DMS53 (cell line): Measurements from ENCODE around the gene S100PBP.
A peak's percentile ranks its signal among the peaks of the same experiment; 100 is the strongest.

Source experiments
- DNase-seq: peaks from one replicate; lab custom pipeline; 2025; lab: John Stamatoyannopoulos, UW

Gene S100PBP

DNA sequence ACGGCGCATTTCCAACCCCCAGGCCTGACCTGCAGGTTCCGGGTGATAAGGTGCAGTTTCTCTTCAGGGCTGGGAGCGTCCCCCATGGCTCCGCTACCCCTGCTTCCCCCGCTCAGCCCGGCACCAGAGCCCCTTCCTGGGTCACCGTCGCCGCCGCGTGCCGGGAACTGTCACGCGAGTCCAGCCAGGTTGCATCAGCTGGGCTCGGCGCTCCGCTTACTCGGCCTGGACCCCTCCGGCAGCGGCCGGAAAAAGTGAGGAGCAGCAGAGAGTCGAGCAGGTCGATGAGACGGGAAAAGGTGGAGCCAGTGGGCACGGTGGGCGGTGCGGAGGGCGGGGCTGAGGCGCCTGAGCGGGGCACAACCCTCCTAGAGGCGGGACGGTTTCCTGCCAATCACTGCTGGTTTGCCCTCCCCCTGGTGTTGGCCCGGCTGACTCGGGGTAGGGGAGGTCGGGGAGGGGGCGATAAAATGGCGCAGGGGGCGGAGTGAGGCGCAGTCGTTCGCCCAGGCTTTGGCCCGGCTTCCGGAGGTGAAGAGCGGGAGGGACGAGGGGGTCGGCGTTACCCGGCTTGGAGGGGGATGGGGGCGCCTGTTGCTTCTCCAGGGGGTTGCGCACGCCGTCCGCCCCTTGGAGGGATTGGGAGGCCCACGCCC lies at the start of gene S100PBP, which contains the start of gene YARS1:
Gene S100PBP, plus strand, starts transcription at position 495 of the 656 bp plus-strand sequence. CDS start 8,447 bp downstream, outside the sequence.
Gene YARS1, minus strand, starts transcription at position 200 of the 656 bp plus-strand sequence. Its CDS starts 114 bp downstream, at position 86.
- peak; percentile 99 for DNase-seq

DNA sequence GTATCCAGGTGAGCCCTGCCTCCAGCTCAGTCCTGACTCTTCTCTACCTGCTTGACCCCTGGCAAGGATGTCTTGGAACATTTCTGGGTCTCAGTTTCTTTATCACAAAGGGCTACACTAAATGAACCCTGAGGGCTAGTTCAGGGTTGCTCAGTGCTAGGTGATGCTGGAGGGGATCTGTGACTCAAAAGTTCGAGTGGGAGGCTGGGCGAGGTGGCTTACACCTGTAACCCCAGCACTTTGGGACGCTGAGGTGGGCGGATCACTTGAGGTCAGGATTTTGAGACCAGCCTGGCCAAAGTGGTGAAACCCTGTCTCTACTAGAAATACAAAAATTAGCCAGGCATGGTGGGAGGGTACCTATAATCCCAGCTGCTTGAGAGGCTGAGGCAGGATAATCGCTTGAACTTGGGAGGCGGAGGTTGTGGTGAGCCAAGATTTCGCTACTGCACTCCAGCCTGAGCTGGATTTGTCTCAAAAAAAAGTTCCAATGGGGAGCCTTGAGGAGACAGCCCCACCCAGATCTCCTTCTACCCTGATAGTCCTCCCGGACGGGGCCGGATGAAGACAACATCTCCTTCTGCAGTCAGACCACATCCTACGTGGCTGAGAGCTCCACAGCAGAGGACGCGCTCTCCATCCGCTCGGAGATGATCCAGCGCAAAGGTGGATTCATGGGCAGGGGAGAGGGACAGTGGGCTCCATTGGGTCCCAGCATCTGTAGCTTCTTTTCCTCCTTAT lies 49.2 kb upstream of the S100PBP start:
- DNase-seq, result no peak

DNA sequence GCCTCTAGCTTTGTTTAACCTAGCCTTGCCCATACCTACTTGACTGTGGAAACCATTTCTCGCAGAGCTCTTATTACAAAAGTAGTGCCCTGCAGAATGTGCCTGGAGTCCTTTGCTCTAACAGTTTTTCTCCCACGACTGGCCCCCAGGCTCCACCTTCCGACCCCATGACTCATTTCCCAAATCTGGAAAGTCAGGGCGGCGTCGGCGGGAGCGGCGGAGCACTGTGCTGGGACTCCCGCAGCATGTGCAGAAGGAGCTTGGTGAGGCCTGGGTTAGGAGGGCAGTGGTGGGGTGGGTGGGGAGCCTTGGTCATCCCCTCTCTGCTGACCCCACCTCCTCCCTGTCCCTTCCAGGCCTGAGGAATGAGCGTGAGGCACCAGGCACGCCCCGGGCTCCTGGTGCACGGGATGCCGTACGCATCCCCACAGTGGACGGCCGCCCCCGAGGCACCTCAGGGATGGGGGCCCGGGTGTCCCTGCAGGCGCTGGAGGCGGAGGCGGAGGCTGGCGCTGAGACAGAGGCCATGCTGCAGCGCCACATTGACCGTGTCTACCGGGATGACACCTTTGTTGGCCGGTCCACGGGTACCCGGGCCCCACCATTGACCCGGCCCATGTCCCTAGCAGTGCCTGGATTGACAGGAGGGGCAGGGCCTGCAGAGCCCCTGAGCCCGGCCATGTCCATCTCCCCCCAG lies 47.8 kb upstream of the S100PBP start:
- no peak for DNase-seq

DNA sequence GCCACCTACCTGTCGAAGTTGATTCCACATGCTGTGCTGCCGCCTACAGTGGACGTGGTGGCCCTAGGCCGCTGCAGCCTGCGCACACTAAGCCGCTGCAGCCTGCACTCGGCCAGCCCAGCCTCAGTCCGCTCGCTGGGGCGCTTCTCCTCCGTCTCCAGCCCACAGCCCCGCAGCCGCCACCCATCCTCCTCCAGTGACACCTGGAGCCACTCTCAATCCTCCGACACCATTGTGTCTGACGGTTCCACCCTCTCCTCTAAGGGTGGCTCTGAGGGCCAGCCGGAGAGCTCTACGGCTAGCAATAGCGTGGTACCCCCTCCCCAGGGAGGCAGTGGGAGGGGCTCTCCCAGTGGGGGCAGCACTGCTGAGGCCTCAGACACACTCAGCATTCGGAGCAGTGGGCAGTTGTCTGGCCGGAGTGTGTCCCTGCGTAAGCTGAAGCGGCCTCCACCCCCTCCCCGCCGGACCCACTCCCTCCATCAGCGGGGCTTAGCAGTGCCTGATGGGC lies 47.2 kb upstream of the S100PBP start:
- no peak for DNase-seq

DNA sequence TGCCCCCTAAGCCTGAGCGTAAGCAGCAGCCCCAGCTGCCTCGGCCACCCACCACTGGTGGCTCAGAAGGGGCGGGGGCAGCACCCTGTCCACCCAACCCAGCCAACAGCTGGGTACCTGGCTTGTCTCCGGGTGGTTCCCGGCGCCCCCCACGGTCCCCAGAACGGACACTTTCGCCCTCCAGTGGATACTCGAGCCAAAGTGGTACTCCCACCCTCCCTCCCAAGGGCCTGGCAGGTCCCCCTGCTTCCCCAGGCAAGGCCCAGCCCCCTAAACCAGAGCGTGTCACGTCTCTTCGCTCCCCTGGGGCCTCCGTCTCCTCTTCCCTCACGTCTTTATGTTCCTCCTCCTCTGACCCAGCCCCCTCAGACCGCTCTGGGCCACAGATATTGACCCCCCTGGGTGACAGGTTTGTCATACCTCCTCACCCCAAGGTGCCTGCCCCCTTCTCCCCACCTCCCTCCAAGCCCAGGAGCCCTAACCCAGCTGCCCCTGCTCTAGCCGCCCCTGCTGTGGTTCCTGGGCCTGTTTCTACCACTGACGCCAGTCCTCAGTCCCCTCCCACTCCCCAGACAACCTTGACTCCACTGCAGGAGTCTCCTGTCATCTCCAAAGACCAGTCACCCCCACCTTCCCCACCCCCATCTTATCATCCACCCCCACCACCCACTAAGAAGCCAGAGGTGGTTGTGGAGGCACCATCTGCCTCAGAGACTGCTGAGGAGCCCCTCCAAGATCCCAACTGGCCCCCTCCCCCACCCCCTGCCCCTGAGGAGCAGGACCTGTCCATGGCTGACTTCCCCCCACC lies 46.5 kb upstream of the S100PBP start:
- no peak for DNase-seq

DNA sequence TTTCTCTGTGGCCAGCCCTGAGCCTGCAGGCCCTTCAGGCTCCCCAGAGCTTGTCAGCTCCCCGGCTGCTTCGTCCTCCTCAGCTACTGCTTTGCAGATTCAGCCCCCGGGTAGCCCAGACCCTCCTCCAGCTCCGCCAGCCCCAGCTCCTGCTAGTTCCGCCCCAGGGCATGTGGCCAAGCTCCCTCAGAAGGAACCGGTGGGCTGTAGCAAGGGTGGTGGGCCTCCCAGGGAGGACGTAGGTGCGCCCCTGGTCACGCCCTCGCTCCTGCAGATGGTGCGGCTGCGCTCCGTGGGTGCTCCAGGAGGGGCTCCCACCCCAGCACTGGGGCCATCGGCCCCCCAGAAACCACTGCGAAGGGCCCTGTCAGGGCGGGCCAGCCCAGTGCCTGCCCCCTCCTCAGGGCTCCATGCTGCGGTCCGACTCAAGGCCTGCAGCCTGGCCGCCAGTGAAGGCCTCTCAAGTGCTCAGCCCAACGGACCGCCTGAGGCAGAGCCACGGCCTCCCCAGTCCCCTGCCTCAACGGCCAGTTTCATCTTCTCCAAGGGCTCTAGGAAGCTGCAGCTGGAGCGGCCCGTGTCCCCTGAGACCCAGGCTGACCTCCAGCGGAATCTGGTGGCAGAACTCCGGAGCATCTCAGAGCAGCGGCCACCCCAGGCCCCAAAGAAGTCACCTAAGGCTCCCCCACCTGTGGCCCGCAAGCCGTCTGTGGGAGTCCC lies 45.7 kb upstream of the S100PBP start:
- no peak for DNase-seq

DNA sequence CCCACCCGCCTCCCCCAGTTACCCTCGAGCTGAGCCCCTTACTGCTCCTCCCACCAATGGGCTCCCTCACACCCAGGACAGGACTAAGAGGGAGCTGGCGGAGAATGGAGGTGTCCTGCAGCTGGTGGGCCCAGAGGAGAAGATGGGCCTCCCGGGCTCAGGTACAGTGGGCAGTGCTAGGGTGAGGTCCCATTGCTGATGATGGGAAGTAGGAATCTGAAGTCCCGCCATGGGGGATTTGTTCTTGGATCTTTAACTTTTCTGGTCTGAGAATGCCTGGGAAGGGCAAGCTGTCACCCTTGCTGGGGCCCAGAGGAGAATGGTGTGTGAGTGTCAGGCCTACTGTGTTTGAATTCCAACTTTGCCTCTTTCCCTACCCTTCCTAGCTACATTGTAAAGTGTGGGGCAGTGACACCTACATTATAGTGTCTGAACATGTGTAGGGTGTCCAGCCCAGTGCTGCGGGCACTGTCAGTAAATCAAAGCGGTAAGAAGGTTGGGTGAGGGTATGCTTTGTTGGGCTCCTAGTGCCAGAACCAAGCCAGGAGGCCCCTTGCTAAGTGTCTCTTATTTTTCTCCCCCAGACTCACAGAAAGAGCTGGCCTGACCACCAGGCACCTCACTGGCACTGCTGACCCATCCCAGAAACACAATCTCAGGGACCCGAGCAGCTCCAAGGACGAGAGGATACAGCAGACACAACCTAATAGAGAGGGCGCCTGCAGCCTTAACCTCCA lies 45.0 kb upstream of the S100PBP start:
- no peak for DNase-seq

DNA sequence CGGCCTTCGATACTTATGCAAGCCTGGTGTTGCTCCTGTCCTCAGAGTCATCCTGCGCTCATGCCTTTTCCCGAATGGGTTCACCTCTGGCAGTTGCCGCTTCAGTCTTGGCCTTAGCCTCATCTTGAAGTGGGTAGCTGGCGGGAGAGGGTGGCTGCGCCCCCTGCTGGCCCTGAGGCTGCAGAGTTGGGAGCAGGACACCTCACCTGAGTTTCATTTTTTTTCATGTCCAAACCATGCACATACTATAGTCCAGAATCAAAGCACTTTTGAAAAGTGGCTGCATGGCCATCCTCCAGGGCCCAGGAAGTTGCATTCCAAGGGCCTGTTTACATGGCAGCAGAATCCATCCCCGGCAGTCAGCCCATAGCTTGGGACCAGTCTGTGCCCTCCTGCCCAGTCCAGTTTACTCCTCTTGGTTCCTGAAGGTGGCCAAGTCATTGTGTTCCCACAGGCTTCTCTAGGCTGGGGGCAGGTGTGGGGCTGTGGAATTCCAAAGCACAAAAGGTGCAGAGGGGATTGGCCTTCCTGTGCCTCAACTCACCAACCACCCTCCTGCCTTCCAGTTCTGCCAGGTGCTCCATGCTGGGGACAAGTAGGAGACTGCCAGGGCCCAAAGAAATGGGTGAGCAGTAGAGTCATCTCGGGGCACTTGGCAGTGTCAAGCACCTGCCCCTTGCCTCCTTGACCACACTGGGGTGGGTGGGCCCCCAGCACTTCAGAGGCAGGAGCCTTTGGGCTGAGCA lies 44.3 kb upstream of the S100PBP start:
- peak; percentile 92 for DNase-seq

DNA sequence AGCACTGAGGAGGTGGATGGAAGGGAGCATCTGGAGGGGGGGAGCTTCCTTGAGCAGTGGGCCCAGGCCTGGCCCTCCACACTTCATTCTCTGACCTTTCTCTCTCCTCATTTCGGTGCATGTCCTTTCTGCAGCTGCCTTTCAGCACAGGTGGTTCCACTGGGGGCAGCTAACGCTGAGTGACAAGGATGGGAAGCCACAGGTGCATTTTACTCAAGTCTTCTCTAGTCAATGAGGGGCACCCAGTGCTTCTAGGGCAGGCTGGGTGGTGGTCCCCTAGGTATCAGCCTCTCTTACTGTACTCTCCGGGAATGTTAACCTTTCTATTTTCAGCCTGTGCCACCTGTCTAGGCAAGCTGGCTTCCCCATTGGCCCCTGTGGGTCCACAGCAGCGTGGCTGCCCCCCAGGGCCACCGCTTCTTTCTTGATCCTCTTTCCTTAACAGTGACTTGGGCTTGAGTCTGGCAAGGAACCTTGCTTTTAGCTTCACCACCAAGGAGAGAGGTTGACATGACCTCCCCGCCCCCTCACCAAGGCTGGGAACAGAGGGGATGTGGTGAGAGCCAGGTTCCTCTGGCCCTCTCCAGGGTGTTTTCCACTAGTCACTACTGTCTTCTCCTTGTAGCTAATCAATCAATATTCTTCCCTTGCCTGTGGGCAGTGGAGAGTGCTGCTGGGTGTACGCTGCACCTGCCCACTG lies 43.5 kb upstream of the S100PBP start:
- DNase-seq, result no peak

DNA sequence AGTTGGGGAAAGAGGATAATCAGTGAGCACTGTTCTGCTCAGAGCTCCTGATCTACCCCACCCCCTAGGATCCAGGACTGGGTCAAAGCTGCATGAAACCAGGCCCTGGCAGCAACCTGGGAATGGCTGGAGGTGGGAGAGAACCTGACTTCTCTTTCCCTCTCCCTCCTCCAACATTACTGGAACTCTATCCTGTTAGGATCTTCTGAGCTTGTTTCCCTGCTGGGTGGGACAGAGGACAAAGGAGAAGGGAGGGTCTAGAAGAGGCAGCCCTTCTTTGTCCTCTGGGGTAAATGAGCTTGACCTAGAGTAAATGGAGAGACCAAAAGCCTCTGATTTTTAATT lies 43.0 kb upstream of the S100PBP start:
- DNase-seq, result no peak

DNA sequence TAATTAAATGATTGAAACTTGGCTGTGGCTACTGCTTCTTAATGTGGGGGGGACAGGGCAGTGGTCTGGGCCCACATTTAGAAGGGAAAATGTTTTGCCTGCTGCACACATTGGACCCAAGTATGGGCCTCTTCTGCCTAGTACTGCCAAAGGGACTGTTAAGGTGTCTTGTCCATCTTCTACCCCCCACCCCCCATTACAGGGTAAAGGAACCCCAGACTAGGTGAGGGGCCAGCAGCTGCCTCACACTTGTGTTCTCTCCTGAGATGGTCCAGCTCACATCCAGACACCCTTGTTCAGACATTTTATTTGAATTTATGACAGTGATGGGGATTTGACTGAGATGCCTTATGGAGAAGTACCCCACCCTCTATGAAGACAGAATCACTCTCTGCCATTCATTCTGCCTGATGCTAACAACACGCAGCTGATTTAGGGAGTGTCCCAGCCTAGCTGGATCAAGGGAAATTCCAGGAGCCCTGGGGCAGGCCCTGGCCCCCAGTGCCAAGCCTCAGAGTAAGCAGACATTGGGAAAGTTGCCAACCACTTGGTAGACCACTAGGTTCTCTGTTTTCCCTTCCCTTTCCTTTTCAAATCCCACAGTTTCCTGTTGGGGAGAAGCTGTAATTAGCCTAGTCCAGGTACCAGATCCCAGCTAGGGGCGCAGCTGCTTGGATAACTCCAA lies 42.4 kb upstream of the S100PBP start:
- DNase-seq, result no peak

DNA sequence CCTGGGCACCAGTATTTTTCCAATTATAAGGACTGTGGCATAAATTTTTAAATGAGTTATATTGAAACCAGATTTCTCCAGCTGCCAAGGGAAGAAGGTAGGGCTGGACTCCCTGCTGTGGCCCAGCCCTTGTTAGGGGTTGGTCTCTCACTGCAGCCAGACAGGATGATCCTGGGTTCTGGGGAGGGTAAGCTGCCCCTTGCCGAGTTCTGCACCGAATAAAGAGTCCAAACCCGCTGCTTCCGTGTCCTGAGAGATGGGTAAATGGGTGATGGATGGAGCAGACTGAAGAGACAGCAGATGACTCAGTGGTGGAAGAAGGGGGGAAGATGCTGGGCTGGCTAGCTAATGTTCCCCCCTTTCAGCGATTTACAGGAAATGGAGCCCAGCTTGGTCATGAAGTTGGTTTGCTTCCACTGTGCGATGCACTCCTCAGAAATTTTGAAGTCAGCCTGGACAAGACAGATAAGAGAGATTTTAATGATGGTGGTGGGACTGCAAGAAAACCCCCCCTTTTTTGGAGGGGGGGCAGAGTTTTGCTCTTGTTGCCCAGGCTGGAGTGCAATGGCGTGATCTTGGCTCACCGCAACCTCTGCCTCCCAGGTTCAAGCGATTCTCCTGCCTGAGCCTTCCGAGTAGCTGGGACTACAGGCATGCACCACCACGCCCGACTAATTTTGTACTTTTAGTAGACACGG lies 41.7 kb upstream of the S100PBP start:
- DNase-seq, result no peak

DNA sequence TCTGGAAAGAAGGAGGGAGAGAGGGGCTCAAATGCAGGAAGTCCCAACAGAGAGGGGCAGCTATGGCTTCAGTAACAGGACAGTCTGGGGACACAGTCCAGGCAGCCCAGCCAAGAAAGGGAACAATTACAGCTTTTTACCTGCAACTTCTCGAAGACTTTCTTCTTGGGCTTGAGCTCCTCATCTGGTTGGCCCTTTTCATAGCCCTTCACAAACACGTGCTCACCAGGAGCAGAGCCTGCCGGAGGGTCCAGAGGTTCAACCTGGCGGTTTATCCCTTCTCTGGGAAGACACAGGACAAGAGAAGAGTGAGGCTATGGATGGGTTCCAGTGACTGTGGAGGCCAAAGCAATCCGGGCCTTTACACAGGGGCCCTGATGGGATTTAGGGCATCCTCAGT lies 38.2 kb upstream of the S100PBP start:
- no peak for DNase-seq

DNA sequence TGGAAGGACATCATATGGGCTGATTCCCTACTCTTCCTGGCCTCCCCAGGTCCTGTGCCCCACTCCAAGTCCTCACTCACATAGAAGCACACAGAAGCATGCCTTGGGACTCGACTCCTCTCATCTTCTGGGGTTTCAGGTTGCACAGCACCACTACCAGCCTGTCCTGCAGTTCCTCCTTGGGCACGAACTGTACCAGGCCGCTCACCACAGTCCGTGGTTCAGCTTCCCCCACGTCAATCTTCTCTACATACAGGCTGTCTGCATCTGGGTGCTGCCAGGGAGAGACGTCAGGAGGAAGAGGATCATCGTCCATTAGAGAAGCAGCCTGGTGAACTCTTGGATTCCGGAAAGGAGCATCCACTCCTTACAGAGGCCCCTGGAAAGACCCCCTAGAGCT lies 37.4 kb upstream of the S100PBP start:
- no peak for DNase-seq

DNA sequence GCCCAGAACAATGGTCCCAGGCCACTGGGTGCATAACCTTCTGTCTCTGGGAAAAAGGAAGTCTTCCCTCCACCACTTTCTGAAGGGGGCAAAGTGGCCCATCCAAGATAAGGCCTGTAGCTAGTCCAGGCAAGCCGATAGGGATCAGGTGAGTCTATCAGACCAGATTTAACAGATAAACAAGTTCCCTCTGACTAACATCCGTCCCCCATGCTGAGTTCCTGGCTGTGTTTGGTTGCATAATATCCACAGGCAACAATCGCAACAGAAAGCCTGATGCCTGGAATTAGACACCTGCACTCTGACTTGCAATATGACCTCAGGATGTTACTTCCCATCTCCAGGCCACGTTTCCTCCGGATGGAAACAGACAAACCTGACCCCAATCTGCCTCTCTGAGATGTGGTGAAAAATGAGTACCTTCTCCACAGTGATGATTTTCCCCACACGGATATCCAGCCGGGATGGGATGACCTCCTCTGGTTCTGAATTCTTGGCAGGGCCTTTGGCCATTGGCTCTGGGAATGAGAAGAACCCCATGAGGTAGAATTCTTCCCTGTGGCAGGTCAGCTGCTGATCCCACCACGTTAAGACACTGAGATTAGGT lies 36.7 kb upstream of the S100PBP start:
- DNase-seq, result no peak

DNA sequence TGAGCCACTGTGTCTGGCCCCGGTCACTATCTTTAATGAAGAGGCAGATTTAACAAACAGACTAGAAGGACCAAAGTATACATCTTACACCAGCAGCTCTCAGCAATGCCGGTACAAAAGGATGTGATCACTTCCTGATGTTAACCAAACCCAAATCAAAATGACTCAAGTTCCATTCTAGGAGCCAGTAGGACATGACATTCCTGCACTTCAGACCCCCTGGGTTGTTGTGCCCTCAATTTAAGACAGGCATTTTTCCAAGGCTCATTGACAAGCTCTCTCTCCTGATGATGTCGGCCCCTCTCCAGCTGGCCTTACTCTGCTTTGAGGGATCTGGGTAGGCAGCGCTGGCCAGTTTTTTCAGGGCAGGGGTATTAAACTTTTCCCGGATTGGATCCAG lies 35.4 kb upstream of the S100PBP start:
- DNase-seq, result no peak

DNA sequence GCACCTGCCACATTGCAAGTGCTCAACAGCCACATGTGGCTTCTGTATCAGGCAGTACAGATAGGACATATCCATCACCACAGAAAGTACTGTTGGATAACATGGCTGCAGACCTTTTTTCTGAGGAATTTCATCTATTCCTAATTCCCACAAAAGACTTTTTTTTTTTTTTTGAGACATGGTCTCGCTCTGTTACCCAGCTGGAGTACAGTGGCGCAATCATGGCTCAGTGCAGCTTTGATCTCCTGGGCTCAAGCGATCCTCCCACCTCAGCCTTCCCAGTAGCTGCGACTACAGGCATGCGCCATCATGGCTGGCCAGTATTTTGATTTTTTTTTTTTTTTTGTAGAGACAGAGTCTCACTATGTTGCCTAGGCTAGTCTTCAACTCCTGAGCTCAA lies 33.6 kb upstream of the S100PBP start:
- no peak for DNase-seq

DNA sequence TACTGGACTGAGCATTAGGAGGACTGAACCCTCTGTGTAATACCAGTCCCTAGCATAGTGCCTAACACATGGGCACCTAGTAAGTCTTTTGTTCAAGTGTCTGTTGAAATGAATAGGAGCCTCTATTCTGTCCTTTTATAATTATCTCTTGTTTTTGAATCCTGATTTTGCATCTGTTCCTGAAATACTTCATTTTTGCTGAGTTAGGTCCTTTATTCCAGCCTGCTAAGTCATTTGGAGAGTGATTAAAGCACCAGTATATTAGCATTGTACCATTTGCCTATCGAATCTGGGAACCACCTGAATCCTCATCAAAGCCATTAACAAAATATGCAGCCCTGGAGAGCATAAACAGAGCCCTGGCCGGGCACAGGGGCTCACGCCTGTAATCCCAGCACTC lies 32.6 kb upstream of the S100PBP start:
- no peak for DNase-seq
